Transverse colon (tissue), 4 donors: ENCODE results near the gene MAP4. TPM values are rescaled to one million over a fixed set of nuclear protein-coding genes. Genes with fewer than 3 reads are reported as not detected.

Source experiments
- DNase-seq: peaks from one replicate; pipeline ENCODE4 v3.0.0-alpha.2; 2019
- H3K27ac ChIP-seq, 4 donors: fragments of 200-600 bp; sonication (generic); 2 replicates each; pipeline ENCODE4 v1.5.1; 2016 to 2018; ENCODE audit warnings: inconsistent platforms in 4 of 4
- H3K27me3 ChIP-seq: fragments of 200-600 bp; sonication (generic); 2 replicates; pipeline ENCODE4 v1.5.1; 2017; ENCODE audit warnings: inconsistent platforms
- H3K36me3 ChIP-seq, 4 donors: fragments of 200-600 bp; sonication (generic); 2 replicates each; pipeline ENCODE4 v1.5.1; 2017 to 2019; ENCODE audit warnings: inconsistent platforms in 4 of 4
- H3K4me1 ChIP-seq, 4 donors: fragments of 200-600 bp; sonication (generic); 2 replicates each; pipeline ENCODE4 v1.5.1; 2017 to 2020; ENCODE audit warnings: inconsistent platforms in 4 of 4
- H3K4me3 ChIP-seq, 4 donors: fragments of 200-600 bp; sonication (generic); 1 replicate in 1 of 4; 2 replicates in 3 of 4; pipeline versions ENCODE4 v1.5.1 to v1.6.1; 2017 to 2019; ENCODE audit warnings: inconsistent platforms in 4 of 4
- H3K9me3 ChIP-seq, 2 donors: fragments of 200-600 bp; sonication (generic); 2 replicates each; pipeline ENCODE4 v1.5.1; 2017 to 2019; ENCODE audit warnings: inconsistent platforms in 2 of 2
- EP300 ChIP-seq: sonication (generic); formaldehyde crosslinking; IDR thresholded peaks from one replicate; pipeline ENCODE4 v1.6.1; 2017; ENCODE audit warnings: antibody characterized with exemption, low read depth
- POLR2A ChIP-seq: fragments of 450-650 bp; IDR thresholded peaks from one replicate; pipeline ENCODE4 v1.6.1; 2016; ENCODE audit warnings: antibody characterized with exemption, mild to moderate bottlenecking, moderate library complexity
- POLR2AphosphoS5 ChIP-seq, 3 donors: sonication (generic); formaldehyde crosslinking; IDR thresholded peaks; one replicate each; pipeline ENCODE4 v1.6.1; 2016; ENCODE audit warnings: antibody characterized with exemption in 3 of 3
- WGBS, 2 donors: methylation state at CpG; one replicate each; pipeline ENCODE4 v1.1.5; 2018; ENCODE audit warnings: low coverage in 1 of 2; 5-methylcytosine and 5-hydroxymethylcytosine counted together
- in situ Hi-C, 4 donors: fragments of 200-750 bp; cut with MboI; loops; one replicate each; pipeline versions ENCODE4 v1.15.0 to v1.15.1; 2017; ENCODE audit warnings: low sequenced_read_pairs in 3 of 4, low pct_ligation_motif_present in 1 of 4, low pct_unique_long_range_greater_than_20kb in 1 of 4
- intact Hi-C: fragments of 100-400 bp; cut with DNase I; formaldehyde crosslinking; loops from one replicate; pipeline ENCODE4 v1.15.1; 2023; ENCODE audit warnings: low total_unique reads
- total RNA-seq, 4 donors: library from RNA; depleted of rRNA; stranded (reverse); fragments of >200 nt; gene quantifications; one replicate each; pipeline ENCODE4 v1.1.0, GENCODE V29; 2016
- TF ChIP-seq, protein P1 (sequence below), 5 experiments: fragments of 200-600 bp in 3 of 5; fragments of 450-650 bp in 2 of 5; sonication (generic) in 3 of 5; IDR thresholded peaks; 1 replicate in 2 of 5; 2 replicates in 3 of 5; pipeline ENCODE4 v1.5.1; 2016 to 2017; ENCODE audit warnings: antibody characterized with exemption in 5 of 5, inconsistent platforms in 3 of 5, mild to moderate bottlenecking in 2 of 5, moderate library complexity in 1 of 5

MAP4 gene
- total RNA-seq, 4 donors from 2014 or later: 68.8 to 148 (median 82.9) TPM

GRCh38 chr3:47961815-47962606 is 54.2 kb downstream of the MAP4 start:
- 61 to 100% methylated on average over 2 to 5 of the region's 5 CpGs for whole genome bisulfite sequencing, 2 donors
- H3K27me3 ChIP-seq: no peaks in the 10 kb centered on the region
- peaks cover 4 to 19% (median 8%) of the 10 kb centered on the region in 4 donors for H3K4me1 ChIP-seq
- no peaks in the 10 kb centered on the region for H3K36me3 ChIP-seq
- intact Hi-C loops (no loop called here), in situ Hi-C loops (no loop called here)
- no peak overlapping the region for H3K27ac ChIP-seq
- DNase-seq: no peak
- no peak for TF ChIP-seq EP300
- TF ChIP-seq, protein P1, sequence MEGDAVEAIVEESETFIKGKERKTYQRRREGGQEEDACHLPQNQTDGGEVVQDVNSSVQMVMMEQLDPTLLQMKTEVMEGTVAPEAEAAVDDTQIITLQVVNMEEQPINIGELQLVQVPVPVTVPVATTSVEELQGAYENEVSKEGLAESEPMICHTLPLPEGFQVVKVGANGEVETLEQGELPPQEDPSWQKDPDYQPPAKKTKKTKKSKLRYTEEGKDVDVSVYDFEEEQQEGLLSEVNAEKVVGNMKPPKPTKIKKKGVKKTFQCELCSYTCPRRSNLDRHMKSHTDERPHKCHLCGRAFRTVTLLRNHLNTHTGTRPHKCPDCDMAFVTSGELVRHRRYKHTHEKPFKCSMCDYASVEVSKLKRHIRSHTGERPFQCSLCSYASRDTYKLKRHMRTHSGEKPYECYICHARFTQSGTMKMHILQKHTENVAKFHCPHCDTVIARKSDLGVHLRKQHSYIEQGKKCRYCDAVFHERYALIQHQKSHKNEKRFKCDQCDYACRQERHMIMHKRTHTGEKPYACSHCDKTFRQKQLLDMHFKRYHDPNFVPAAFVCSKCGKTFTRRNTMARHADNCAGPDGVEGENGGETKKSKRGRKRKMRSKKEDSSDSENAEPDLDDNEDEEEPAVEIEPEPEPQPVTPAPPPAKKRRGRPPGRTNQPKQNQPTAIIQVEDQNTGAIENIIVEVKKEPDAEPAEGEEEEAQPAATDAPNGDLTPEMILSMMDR (IDR thresholded peaks at IDR 0.05): no peak
- TF ChIP-seq POLR2A: no peak
- TF ChIP-seq POLR2AphosphoS5 (IDR thresholded peaks at IDR 0.05): no peak
- H3K9me3 ChIP-seq: no peaks in the 10 kb centered on the region
- no peak overlapping the region for H3K4me3 ChIP-seq

DNA sequence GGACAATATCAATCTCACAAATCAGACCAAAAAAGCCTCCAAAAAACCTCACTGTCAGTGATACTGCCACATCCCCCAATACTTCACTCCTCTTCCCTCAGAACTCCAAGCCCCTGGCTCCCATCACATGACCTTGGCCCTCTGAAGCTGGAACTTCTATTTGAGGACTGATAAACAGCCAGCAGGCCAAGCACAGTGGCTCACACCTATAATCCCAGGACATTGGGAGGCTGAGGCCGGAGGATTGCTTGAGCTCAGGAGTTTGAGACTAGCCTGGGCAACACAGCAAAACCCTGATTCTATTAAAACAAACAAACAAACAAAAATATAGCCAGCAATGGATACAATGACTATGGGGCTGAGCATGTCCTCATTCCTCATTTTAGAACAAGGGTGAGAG is 55.2 kb downstream of the MAP4 start:
- no peak overlapping the region for H3K4me3 ChIP-seq
- H3K27ac ChIP-seq: no peak overlapping the region
- TF ChIP-seq POLR2A: no peak
- TF ChIP-seq, protein P1 (IDR thresholded peaks at IDR 0.05): no peak
- no peak for TF ChIP-seq EP300
- TF ChIP-seq POLR2AphosphoS5 (IDR thresholded peaks at IDR 0.05): no peak
- WGBS, 2 donors: 80 to 100% methylated on average over 1 of the region's 1 CpG
- in situ Hi-C loops: no loop called here
- peaks cover 4 to 19% (median 8%) of the 10 kb centered on the region in 4 donors for H3K4me1 ChIP-seq
- no peaks in the 10 kb centered on the region for H3K27me3 ChIP-seq
- no peaks in the 10 kb centered on the region for H3K9me3 ChIP-seq
- intact Hi-C loops: no loop called here
- H3K36me3 ChIP-seq: no peaks in the 10 kb centered on the region
- DNase-seq: no peak

DNA sequence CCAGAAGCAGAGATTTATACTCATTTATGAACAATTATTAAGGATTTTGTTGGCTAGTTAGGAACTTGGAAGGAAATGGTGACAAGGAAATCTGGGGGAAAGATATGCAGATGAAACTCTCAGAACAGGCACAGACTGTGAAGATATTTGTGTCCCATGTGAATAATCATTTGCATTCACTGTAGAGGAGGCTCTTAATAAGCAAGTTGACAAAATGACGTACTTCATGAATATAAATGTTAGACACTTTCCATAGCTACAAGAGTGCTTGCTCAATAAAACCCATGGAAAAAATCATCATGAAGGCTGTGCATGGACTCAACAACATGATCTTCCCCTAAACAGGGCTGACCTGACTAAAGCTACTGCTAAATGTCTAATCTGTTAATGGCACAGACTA is 59.7 kb downstream of the MAP4 start:
- TF ChIP-seq POLR2A (no peak), POLR2AphosphoS5 (IDR thresholded peaks at IDR 0.05) (no peak), EP300 (no peak)
- TF ChIP-seq, protein P1 (IDR thresholded peaks at IDR 0.05): no peak
- Histone ChIP-seq H3K27me3 (no peaks in the 10 kb centered on the region), H3K27ac (no peak overlapping the region), H3K4me1 (peaks cover 0 to 2% (median 0%) of the 10 kb centered on the region in 4 donors), H3K4me3 (no peak overlapping the region), H3K36me3 (no peaks in the 10 kb centered on the region), H3K9me3 (no peaks in the 10 kb centered on the region)
- DNase-seq: no peak
- 67 to 100% methylated on average over 1 of the region's 1 CpG for WGBS, 2 donors
- intact Hi-C loops: no loop called here
- in situ Hi-C loops: no loop called here

GRCh38 chr3:47954567-47954966 is 61.6 kb downstream of the MAP4 start:
- Histone ChIP-seq H3K27me3 (no peaks in the 10 kb centered on the region), H3K4me1 (no peaks in the 10 kb centered on the region), H3K9me3 (no peaks in the 10 kb centered on the region), H3K27ac (no peak overlapping the region), H3K4me3 (no peak overlapping the region), H3K36me3 (no peaks in the 10 kb centered on the region)
- WGBS, 2 donors: 80 to 86% methylated on average over 1 of the region's 1 CpG
- in situ Hi-C loops (no loop called here), intact Hi-C loops (no loop called here)
- no peak for DNase-seq
- TF ChIP-seq POLR2A (no peak), POLR2AphosphoS5 (IDR thresholded peaks at IDR 0.05) (no peak), EP300 (no peak)
- TF ChIP-seq, protein P1 (IDR thresholded peaks at IDR 0.05): no peak
